ENCODE results near the gene STXBP2.

Gene STXBP2

GRCh38 chr19:7636691-7637373 lies at the start of gene STXBP2:
STXBP2 (plus strand) TSS chr19:7637110; CDS start chr19:7637150, 40 bp downstream.
- DNase-seq (ENCODE audit: low read depth): peak; percentile 37

GRCh38 chr19:7589822-7590221 lies 47.1 kb upstream of the STXBP2 start:
- DNase-seq (ENCODE audit: low read depth): no peak

GRCh38 chr19:7590256-7590655 lies 46.7 kb upstream of the STXBP2 start:
- no peak for DNase-seq (ENCODE audit: low read depth)

GRCh38 chr19:7595466-7596133 lies 41.3 kb upstream of the STXBP2 start, which contains the start of gene CAMSAP3:
CAMSAP3 (plus strand) TSS chr19:7595863; CDS start chr19:7596003, 140 bp downstream.
- no peak for DNase-seq (ENCODE audit: low read depth)

- no peak for DNase-seq (ENCODE audit: low read depth)
These were observed 40.5 kb upstream of the STXBP2 start for GRCh38 chr19:7596211-7596937.

- DNase-seq (ENCODE audit: low read depth): peak; percentile 18
These were observed 39.2 kb upstream of the STXBP2 start for GRCh38 chr19:7597689-7598088.

- DNase-seq (ENCODE audit: low read depth): no peak
These were observed 38.7 kb upstream of the STXBP2 start for GRCh38 chr19:7598180-7598579.

- no peak for DNase-seq (ENCODE audit: low read depth)
These were observed 36.2 kb upstream of the STXBP2 start for GRCh38 chr19:7600721-7601120.

GRCh38 chr19:7602240-7602934 lies 34.5 kb upstream of the STXBP2 start:
- no peak for DNase-seq (ENCODE audit: low read depth)

- DNase-seq (ENCODE audit: low read depth): no peak
These were observed 33.9 kb upstream of the STXBP2 start for GRCh38 chr19:7602935-7603497.

GRCh38 chr19:7603919-7604318 lies 33.0 kb upstream of the STXBP2 start:
- no peak for DNase-seq (ENCODE audit: low read depth)

- peak; percentile 60 for DNase-seq (ENCODE audit: low read depth)
These were observed 31.3 kb upstream of the STXBP2 start for GRCh38 chr19:7605490-7606222.

- no peak for DNase-seq (ENCODE audit: low read depth)
These were observed 30.6 kb upstream of the STXBP2 start for GRCh38 chr19:7606289-7606688.

GRCh38 chr19:7607212-7607873 lies 29.6 kb upstream of the STXBP2 start:
- DNase-seq (ENCODE audit: low read depth): no peak

GRCh38 chr19:7607874-7608560 lies 28.9 kb upstream of the STXBP2 start:
- DNase-seq (ENCODE audit: low read depth): no peak

- DNase-seq (ENCODE audit: low read depth): no peak
These were observed 26.2 kb upstream of the STXBP2 start for GRCh38 chr19:7610491-7611240.

GRCh38 chr19:7611541-7612279 lies 25.2 kb upstream of the STXBP2 start:
- no peak for DNase-seq (ENCODE audit: low read depth)
